PC-3 (cell line): ENCODE data around the gene KCNG2.

Experiments used
- CTCF ChIP-seq: fragments of 300-600 bp; sonication (generic); conservative IDR thresholded peaks from 2 replicates; pipeline ENCODE4 v1.5.1; 2017; ENCODE audit warnings: antibody characterized with exemption, low read depth, mild to moderate bottlenecking, low read length
- EZH2phosphoT487 ChIP-seq: fragments of 300-600 bp; sonication (generic); IDR thresholded peaks from 2 replicates; pipeline ENCODE4 v1.6.1; 2018; ENCODE audit warnings: mild to moderate bottlenecking, antibody characterized with exemption, low read length, borderline replicate concordance

- TF ChIP-seq CTCF (no peak), EZH2phosphoT487 (no peak)
Measured at GRCh38 chr18:79887181-79888000, 89.7 kb downstream of the KCNG2 start.
